Measurements from ENCODE around the gene CNKSR2.

DNA sequence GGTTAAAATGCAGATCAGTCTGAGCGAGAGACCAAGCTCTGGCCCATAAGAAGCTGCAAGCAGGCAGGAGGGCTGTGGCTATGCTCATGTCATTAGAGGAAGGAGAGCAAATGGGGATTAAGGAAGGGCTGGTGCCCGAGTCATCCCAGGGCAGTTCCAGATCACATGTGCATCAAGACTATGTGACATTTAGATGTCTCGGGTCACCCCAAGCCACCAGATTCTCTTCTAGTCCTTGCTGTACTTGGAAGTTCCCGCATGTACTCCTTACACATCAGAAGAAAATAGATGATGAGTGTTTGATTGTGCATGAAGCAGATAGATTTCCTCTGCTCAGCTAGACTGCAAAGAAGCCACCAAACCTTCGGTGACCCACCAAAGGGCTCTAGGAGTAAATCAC is 326.1 kb downstream of the CNKSR2 start:
- TF ChIP-seq, protein P1, sequence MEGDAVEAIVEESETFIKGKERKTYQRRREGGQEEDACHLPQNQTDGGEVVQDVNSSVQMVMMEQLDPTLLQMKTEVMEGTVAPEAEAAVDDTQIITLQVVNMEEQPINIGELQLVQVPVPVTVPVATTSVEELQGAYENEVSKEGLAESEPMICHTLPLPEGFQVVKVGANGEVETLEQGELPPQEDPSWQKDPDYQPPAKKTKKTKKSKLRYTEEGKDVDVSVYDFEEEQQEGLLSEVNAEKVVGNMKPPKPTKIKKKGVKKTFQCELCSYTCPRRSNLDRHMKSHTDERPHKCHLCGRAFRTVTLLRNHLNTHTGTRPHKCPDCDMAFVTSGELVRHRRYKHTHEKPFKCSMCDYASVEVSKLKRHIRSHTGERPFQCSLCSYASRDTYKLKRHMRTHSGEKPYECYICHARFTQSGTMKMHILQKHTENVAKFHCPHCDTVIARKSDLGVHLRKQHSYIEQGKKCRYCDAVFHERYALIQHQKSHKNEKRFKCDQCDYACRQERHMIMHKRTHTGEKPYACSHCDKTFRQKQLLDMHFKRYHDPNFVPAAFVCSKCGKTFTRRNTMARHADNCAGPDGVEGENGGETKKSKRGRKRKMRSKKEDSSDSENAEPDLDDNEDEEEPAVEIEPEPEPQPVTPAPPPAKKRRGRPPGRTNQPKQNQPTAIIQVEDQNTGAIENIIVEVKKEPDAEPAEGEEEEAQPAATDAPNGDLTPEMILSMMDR (IDR thresholded peaks at IDR 0.05) = no peak
- no peak for TF ChIP-seq POLR2A (IDR thresholded peaks at IDR 0.05)

All from Peyer's patch (tissue), 4 donors.